RCC 7860 (cell line): Measurements from ENCODE around the gene ATP2C1.
A peak's percentile ranks its signal among the peaks of the same experiment; 100 is the strongest.
"Not testable (repeated sequence)": the region's sequence is repeated elsewhere in the genome, so short reads cannot be mapped to it uniquely, and the experiment has no call there.

Source experiments
- DNase-seq: peaks from one replicate; pipeline ENCODE4 v3.0.0-alpha.2; 2015; ENCODE audit warnings: low spot score
- FAIRE-seq: peaks from 2 replicates; lab custom pipeline; 2012; peaks lifted over from hg19 to GRCh38; lab: Jason Lieb, UNC

ATP2C1 gene, protein sequence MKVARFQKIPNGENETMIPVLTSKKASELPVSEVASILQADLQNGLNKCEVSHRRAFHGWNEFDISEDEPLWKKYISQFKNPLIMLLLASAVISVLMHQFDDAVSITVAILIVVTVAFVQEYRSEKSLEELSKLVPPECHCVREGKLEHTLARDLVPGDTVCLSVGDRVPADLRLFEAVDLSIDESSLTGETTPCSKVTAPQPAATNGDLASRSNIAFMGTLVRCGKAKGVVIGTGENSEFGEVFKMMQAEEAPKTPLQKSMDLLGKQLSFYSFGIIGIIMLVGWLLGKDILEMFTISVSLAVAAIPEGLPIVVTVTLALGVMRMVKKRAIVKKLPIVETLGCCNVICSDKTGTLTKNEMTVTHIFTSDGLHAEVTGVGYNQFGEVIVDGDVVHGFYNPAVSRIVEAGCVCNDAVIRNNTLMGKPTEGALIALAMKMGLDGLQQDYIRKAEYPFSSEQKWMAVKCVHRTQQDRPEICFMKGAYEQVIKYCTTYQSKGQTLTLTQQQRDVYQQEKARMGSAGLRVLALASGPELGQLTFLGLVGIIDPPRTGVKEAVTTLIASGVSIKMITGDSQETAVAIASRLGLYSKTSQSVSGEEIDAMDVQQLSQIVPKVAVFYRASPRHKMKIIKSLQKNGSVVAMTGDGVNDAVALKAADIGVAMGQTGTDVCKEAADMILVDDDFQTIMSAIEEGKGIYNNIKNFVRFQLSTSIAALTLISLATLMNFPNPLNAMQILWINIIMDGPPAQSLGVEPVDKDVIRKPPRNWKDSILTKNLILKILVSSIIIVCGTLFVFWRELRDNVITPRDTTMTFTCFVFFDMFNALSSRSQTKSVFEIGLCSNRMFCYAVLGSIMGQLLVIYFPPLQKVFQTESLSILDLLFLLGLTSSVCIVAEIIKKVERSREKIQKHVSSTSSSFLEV

DNA sequence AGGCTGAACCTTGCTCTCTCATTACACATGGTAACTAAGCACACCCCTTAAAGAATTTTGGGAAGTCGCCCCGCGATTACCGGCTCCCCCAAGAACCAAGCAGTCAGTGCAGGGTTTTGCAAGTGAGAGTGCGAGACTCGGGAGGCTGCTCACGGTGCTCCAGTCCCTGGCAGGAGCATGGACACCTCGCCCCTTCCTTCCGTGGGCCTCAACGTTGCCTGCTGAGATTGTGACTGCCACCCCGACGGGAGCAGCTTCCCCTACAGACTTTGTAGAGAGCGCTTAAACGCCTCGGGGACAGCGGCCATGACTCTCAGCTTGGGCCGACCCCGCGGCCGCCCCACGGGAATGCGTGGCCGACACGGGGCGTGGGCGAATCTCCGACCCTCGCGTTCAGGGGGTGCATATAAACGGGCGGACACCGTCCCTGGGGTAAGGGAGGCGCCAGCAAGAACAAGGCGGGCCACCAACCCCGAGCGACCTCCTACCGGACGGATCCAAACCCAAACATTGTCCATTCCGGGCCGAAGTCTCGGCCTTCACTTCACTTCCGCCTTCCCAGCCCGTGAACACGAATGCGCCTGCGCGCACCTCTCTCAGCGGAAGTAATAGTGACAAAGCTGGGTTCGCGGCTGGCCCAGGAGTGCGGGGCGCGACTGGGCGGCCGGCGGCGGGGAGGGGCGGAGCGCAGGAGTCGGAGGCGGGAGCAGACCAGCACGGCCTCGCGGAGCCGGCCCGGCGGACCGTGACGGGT, at the start of gene ATP2C1:
Gene ATP2C1, plus strand, starts transcription at position 709 of the 754 bp plus-strand sequence. CDS start 686 bp downstream, outside the sequence.
- FAIRE-seq: peak; percentile 32

DNA sequence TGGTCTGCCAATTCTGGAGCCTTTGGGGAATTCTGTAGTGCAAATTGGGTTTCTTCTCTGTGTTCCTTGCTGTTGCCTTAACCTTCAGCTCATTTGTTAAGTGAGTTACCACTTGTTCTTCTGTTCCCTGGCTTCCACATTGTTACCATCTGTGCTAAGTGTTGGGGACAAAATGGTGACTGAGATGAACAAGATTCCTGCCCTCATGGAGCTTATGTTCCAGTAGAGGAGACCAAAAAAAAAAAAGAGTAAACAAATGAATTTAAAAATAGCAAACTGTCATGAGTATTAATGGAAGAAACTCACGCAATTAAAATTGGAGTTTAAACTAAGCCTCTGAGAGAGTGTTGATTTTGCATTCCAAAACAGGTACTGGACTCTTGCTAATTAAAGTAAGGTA, 49.4 kb upstream of the ATP2C1 start:
- DNase-seq: no peak
- no peak for FAIRE-seq

More for the DNA sequence above, at the start of gene ATP2C1:
- DNase-seq: peak; percentile 93

DNA sequence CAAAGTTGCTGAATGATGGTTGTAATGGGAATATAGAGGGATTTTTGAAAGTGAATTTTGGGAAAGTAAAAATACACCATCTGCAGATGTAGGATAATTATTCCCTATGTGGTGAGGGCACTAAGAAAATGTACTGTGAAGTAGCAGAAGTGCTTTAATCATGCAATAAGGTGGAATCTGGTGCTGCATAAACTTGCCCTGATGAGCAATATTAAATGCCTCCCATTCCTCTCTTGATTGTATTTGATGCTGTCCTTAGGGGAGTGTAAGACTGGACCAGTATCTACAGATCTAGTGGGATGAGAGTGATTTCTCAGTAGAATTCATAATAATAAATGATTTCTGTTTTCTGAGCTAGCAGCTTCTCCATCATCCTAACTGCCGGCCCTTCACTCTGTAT, 47.7 kb upstream of the ATP2C1 start:
- FAIRE-seq: no peak

DNA sequence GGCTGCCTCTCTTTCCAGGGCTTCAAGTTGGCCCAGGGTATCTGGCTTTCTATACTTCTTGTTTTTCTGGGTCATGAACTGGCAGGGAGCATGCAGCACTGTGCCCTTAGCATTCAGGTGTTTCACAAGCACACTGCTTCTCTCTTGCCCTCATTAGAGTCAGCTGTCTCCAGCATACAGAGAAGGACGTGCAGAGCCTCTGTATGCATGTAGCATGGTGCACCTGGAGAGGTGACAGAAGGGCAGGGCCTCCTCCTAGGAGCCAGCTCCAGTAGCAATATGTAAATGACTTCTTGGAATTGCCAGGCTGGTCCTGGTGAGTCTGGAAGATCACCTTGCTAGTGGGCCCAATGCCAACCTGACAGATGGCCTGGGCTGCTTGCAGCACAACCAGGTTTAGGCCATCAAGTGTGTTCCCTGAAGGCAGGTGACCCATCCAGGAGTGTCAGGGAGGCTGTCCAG, 44.8 kb upstream of the ATP2C1 start:
- no peak for DNase-seq
- FAIRE-seq: no peak

More for the DNA sequence above, 47.7 kb upstream of the ATP2C1 start:
- no peak for DNase-seq

DNA sequence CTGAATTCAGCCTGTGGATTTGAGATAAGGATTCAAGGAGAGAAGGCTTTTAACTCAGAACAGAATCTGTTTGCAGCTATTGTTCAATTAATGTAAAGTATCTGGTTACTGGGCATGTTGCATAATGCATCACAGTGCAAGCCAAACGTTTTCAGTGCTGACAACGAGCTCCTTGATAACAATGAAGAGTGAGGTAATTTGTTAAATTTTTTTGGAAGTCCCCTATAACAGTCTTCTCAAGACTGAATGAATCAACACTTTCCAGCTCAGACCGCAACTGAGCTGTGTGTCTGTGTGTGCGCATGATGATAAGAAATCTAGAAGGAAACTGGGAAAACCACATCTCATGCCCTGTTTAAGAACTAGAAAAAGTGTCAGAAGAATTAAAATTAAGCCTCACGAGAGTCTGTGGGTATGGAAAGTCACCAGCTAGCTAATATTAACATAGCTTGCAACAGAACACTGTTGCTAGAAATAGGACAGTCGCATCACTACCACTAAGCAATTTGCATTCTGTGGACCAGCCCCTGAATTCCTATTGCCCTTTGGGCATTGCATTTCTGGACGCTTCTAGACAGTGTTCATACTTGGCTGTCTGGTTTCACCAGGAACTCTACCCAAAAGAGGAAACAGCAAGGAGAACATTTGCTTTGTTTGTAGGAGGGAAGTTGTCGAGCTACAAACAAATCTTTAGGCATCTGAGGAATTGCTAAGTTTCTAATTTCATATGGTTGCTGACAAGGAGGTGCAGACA, 43.7 kb upstream of the ATP2C1 start:
- peak; percentile 76 for DNase-seq
- FAIRE-seq: no peak

DNA sequence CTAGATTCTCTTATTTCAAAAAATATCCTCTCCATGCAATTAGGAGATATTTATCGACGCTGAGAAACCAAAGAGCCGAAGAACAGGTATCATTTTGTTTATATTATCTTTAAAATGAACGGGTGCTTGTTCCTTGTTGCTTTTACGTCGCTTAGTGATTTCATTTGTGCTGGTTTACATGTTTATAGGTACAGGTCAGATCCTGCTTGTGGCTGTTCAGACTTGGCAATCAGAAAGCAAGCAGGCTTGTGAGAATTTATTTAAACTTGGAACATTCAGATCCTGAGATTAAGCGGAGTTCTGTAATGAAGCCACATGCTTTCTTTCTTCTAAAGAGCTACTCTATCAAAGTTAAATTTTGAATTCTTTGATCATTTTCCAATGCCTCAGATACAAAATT, 43.0 kb upstream of the ATP2C1 start:
- no peak for DNase-seq
- no peak for FAIRE-seq

DNA sequence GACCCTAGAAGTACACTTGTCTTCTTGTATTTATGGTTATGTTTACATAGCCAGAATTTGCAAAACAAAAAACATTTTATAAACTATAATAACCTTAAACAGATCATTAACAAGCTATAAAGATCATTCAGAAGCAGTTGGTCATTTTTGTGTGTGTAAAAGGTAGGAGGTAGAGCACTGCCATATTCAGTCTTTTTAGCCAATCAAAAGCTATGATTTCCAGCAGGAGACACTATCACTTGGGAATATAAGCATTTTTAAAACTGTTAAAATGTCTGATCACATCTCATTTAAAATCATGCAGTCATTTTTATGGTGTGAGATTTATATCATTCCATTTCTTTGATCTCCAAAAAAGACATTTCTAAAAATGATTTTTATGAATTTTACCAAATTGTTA, 42.6 kb upstream of the ATP2C1 start:
- DNase-seq (no peak), FAIRE-seq (no peak)

DNA sequence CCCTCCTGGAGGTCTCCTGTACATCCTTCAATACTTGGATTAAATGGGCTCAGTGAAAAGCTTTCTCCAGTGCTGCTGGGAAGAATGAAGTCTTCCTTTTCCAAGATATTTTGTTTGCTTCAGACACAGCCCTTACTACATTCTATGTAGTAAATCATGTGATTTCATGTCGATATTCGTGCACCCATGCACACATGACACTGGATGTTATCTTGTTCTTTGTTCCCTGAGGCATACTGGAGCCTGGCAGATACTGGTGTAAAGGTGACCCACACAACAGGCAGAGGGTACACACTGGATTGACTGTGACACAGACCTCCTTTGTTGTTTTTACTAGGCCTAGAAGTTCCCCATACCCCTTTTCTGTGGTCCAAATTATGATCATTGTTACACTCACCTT, 40.3 kb upstream of the ATP2C1 start:
- FAIRE-seq: no peak
- no peak for DNase-seq

DNA sequence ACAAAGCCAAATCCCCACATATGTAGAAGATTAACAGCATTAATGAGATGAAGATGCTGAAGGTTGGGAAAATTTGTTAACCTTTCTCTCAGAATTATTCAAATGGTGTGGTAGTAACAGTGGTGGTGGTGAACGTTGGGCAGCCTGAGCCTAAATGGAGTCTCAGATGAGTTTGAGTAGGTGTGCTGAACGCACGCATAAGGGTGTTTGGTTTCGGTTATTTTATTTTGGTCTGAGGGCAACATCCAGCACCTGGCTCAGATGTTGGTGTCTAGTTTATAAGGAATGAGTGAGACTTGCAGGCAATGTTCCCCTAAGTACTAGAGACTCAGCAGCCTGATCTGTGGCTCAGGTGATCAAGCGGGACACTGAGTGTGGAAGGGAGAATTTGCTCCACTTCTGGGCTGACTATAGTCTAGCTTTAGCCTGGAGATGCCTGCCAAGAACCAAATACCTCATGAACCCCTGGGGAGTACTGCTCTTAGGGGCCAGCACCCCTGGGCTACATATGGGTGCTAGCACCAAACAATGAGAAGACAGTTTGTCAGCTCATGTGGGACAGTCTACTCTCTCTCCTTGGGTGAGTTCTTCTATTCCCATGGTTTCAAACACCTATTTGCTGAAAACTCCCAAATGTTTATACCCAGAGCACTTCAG, 39.5 kb upstream of the ATP2C1 start:
- DNase-seq (no peak), FAIRE-seq (no peak)

DNA sequence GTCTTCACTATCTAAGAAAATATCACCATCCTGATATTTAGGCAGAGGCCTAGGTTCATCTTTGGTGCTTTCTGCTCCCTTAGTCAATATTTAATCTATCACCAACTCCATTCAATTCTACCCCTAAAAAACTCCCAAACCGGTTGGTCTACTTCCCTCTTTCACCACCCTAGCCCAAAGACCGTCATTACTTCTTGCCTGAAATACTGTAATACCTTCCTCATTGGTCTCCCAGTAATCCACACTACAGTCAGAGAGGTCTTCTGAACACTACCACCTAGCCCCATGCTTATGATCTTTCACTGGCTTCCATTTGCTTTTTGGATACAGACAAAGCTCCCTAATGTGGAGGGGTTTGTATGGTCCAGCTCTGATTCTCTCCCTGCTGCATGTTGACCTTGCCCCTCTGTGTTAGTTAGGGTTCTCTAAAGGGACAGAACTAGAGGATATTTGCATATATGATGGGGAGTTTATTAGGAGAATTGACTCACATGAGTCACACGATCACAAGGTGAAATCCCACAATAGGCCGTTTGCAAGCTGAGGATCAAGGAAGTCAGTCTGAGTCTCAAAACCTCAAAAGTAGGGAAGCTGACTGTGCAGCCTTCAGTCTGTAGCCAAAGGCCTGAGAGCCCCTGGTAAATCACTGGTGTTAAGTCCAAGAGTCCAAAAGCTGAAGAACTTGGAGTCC, 36.4 kb upstream of the ATP2C1 start:
- FAIRE-seq (no peak), DNase-seq (no peak)

DNA sequence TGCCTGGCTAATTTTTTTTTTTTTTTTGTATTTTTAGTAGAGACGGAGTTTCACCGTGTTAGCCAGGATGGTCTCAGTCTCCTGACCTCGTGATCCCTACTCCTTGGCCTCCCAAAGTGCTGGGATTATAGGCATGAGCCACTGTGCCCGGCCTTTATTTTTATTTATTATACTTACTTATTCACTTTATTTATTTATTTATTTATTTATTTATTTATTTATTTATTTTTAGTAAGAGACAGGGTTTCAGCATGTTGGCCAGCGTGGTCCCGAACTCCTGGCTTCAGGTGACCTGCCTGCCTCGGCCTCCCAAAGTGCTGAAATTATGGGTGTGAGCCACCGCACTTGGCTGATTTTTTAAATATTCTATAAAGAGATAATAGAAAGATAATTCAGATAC, 31.8 kb upstream of the ATP2C1 start:
- not testable (repeated sequence) for DNase-seq, FAIRE-seq

DNA sequence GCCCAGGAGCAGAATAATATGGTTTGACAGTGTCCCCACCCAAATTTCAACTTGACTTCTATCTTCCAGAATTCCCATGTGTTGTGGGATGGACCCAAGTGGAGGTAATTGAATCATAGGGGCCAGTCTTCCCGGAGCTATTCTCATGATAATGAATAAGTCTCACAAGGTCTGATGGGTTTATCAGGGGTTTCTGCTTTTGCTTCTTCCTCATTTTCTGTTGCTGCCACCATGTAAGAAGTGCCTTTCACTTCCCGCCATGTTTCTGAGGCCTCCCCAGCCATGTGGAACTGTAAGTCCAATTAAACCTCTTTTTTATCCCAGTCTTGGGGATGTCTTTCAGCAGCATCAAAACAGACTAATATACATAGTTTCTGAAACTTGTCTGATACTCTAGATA, 28.4 kb upstream of the ATP2C1 start:
- no peak for DNase-seq
- no peak for FAIRE-seq

DNA sequence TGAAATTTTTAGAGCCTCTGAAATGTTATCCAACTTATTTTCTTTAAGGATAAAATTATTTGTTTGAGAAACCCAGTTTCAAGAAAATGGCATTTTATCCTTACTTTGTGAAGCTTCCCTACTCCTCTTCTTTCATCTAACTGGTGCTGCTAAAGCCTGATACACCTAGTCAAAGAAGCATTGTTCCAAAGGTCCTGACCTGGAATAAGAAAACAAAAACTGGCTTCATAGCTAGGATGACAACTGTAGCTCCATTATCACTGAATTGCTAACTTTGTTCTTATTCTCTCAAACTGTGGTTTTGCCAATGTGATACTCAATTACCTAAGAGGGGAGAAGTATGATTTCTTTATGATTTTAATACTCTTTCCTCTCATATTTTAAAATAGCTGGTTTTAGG, 27.6 kb upstream of the ATP2C1 start:
- DNase-seq (no peak), FAIRE-seq (no peak)

DNA sequence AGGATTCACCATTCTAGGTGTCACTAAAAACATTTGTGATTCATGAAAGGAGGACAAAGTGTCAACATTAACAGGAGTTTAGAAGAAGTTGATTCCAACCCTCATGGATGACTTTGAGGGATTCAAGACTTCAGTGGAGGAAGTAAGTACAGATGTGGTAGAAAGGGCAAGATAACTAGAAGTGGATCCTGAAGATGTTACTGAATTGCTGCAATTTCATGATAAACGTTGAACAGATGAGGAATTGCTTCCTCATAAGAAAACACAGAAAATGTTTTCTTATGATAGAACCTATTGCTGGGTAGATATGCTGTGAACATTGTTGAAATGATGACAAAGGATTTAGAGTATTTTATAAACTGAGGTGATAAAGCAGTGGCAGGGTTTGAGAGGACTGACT, 23.5 kb upstream of the ATP2C1 start:
- FAIRE-seq (no peak), DNase-seq (no peak)

DNA sequence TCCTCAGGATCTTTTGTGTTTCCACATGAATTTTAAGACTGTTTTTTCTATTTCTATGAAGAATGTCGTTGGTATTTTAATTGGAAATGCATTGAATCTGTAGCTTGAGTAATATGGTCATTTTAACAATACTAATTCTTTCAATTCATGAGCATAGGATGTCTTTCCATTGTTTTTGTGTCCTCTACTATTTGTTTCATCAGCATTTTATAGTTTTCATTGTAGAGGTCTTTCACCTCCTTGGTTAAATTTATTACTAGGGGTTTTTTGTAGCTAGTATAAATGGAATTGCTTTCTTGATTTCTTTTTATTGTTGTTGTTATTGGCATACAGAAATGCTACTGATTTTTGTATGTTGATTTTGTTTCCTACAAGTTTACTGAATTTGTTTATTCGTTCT, 17.3 kb upstream of the ATP2C1 start:
- no peak for FAIRE-seq
- no peak for DNase-seq

DNA sequence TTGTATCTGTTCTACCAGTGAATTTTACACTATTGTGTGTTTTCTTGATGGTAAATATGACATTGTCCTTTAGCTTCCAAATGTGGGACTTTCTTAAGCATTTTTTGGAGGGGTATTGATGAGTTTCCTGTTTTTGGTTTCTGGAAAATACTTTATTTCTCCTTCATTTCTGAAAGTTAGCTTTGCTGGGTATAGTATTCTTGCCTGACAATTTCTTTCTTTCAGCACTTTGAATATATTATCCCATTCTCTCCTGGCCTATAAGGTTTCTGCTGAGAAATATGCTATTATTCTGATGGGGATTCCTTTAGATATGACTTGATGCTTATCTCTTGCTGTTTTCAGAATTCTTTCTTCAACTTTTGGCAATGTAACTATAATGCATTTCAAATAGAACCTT, 15.4 kb upstream of the ATP2C1 start:
- no peak for DNase-seq
- no peak for FAIRE-seq

DNA sequence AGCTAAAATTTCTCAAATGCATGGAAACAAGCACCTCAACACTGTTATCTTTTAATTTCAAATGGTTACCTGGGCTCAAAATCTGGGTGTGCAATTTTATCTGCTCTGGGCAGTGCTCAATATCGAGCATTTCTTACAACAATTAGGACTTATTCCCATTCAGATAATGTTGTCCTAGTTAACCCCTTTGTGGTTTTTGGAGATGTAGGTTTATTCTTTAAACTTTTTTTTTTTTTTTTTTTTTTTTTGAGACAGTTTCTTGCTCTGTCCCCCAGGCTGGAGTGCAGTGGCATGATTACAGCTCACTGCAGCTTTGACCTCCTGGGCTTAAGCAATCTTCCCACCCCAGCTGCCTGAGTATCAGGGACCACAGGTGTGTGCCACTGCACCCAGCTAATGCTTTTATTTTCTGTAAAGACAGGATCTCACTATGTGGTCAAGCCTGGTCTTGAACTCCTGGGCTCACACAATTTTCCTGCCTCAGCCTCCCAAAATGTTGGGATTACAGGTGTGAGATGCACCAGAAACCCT, 4.4 kb upstream of the ATP2C1 start:
- DNase-seq: no peak
- FAIRE-seq: no peak

DNA sequence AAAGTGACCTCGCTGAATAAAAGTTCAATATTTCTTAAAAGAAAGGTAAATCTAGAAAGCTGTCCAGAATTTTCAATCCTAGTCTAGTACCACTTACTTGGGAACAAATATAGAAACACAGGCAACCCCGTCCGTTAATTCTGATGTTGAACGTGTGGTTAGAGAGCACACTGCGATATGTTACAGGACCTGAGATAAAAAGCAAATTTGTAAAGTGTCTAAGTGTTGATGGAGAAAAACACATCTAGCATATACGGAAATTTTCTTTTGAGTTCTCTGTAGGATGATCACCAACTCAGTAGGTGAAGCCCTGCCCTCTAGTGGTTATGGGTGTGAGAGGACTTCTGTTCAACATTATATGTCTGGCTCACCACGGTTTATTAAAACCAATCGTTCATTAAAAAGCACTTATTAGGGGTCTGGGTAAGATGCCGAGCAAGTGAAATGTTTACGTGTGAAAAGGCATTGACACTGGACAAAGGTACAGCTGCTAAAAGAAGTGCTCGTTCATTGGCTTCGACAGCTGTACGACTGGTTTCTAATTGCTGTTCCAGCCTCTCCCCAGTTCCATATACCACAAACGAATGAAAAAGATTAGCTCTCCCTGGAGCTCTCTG, 1.0 kb upstream of the ATP2C1 start:
- DNase-seq (peak; percentile 59), FAIRE-seq (peak; percentile 67)
